Cerebellar nuclear complex (tissue), 1 donor: ENCODE results near the gene ABR.

Experiments used
- DNase-seq, 2 experiments: peaks; one replicate each; lab custom pipeline; 2025; lab: John Stamatoyannopoulos, UW

ABR gene

DNA sequence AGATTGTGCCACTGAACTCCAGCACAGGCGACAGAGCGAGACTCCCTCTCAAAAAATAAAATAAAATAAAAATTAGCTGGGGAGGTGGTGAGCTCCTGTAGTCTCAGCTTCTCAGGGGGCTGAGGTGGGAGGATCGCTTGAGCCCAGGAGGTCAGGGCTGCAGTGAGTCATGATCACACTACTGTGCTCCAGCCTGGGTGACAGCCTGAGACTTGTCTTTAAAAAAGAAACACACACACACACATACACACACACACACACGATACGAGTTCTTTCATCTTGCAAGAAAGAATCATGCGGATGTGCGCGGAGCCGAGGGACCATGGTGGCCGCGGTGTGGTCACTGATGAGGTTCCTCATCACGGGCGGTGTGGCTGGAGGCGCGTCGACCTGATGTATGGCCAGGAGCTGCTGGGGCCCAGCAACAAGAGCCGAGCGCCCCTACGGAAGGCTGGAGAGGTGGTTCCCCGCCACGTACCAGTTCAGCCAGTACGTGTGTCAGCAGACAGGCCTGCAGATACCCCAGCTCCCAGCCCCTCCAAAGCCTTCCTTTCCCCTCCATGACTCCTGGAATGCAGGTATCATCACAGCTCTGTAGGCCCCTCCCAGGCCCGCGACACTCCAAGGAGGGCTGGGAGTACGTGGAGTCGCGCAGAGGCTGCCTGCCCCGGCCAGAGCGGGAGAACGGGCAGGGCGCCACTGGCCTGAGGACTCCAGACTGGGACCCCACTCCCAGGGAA is 220.9 kb downstream of the ABR start:
- DNase-seq, result no peak

GRCh38 chr17:957856-958421 is 221.8 kb downstream of the ABR start:
- DNase-seq, result no peak

- DNase-seq, result no peak
These were observed 222.9 kb downstream of the ABR start for GRCh38 chr17:956905-957304.

GRCh38 chr17:954431-955164 is 225.2 kb downstream of the ABR start:
- DNase-seq, result no peak

DNA sequence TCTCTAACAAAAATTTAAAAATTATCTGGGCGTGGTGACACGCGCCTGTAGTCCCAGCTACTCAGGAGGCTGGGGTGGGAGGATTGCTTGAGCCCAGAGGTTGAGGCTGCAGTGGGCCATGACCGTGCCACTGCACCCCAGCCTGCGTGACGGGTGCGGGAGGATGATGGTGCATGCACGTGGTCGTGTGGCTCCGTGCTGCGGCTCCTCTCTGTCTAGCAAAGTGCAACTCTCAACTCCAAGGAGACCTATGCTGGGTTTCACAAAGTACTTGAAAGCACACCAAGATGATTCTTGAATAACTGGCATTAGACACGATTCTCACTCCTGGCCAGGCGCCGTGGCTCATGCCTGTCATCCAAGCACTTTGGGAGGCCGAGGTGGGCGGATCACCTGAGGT is 226.0 kb downstream of the ABR start:
- DNase-seq, result no peak
